ENCODE measurements around the gene IL1RL2.

The IL1RL2 gene

GRCh38 chr2:102279391-102279735 is 92.5 kb downstream of the IL1RL2 start:
- no peak overlapping the region for H3K4me3 ChIP-seq (ENCODE audit: low read length)
- H3K4me1 ChIP-seq (ENCODE audit: insufficient read depth, low read length), result no peaks in the 10 kb centered on the region
- H3K27me3 ChIP-seq (ENCODE audit: insufficient read depth, low read length), result no peaks in the 10 kb centered on the region
- H3K36me3 ChIP-seq (ENCODE audit: insufficient read depth, low read length), result no peaks in the 10 kb centered on the region
- no peaks in the 10 kb centered on the region for H3K9me3 ChIP-seq (ENCODE audit: low read length)
- H2AFZ ChIP-seq (ENCODE audit: low read depth, low read length), result no peak overlapping the region

- H3K4me1 ChIP-seq (ENCODE audit: insufficient read depth, low read length), result no peaks in the 10 kb centered on the region
- no peaks in the 10 kb centered on the region for H3K36me3 ChIP-seq (ENCODE audit: insufficient read depth, low read length)
- H3K9me3 ChIP-seq (ENCODE audit: low read length), result no peaks in the 10 kb centered on the region
- H2AFZ ChIP-seq (ENCODE audit: low read depth, low read length), result no peak overlapping the region
- H3K4me3 ChIP-seq (ENCODE audit: low read length), result no peak overlapping the region
- no peaks in the 10 kb centered on the region for H3K27me3 ChIP-seq (ENCODE audit: insufficient read depth, low read length)
Measured at GRCh38 chr2:102282678-102283091, 95.9 kb downstream of the IL1RL2 start.

- Histone ChIP-seq H3K36me3 (ENCODE audit: insufficient read depth, low read length) (no peaks in the 10 kb centered on the region), H3K4me3 (ENCODE audit: low read length) (no peak overlapping the region), H2AFZ (ENCODE audit: low read depth, low read length) (no peak overlapping the region), H3K4me1 (ENCODE audit: insufficient read depth, low read length) (no peaks in the 10 kb centered on the region), H3K9me3 (ENCODE audit: low read length) (no peaks in the 10 kb centered on the region), H3K27me3 (ENCODE audit: insufficient read depth, low read length) (no peaks in the 10 kb centered on the region)
Measured at GRCh38 chr2:102283996-102284395, 97.2 kb downstream of the IL1RL2 start.

GRCh38 chr2:102284611-102285010 is 97.8 kb downstream of the IL1RL2 start:
- Histone ChIP-seq H3K9me3 (ENCODE audit: low read length) (no peaks in the 10 kb centered on the region), H3K4me3 (ENCODE audit: low read length) (no peak overlapping the region), H3K4me1 (ENCODE audit: insufficient read depth, low read length) (no peaks in the 10 kb centered on the region), H3K27me3 (ENCODE audit: insufficient read depth, low read length) (no peaks in the 10 kb centered on the region), H2AFZ (ENCODE audit: low read depth, low read length) (no peak overlapping the region), H3K36me3 (ENCODE audit: insufficient read depth, low read length) (no peaks in the 10 kb centered on the region)

- H3K4me1 ChIP-seq (ENCODE audit: insufficient read depth, low read length), result no peaks in the 10 kb centered on the region
- H3K36me3 ChIP-seq (ENCODE audit: insufficient read depth, low read length), result no peaks in the 10 kb centered on the region
- H3K4me3 ChIP-seq (ENCODE audit: low read length), result no peak overlapping the region
- no peaks in the 10 kb centered on the region for H3K9me3 ChIP-seq (ENCODE audit: low read length)
- H3K27me3 ChIP-seq (ENCODE audit: insufficient read depth, low read length), result no peaks in the 10 kb centered on the region
- no peak overlapping the region for H2AFZ ChIP-seq (ENCODE audit: low read depth, low read length)
Measured at GRCh38 chr2:102285368-102285767, 98.5 kb downstream of the IL1RL2 start.

GRCh38 chr2:102286041-102286440 is 99.2 kb downstream of the IL1RL2 start:
- H3K4me3 ChIP-seq (ENCODE audit: low read length), result no peak overlapping the region
- H2AFZ ChIP-seq (ENCODE audit: low read depth, low read length), result no peak overlapping the region
- no peaks in the 10 kb centered on the region for H3K9me3 ChIP-seq (ENCODE audit: low read length)
- no peaks in the 10 kb centered on the region for H3K4me1 ChIP-seq (ENCODE audit: insufficient read depth, low read length)
- H3K36me3 ChIP-seq (ENCODE audit: insufficient read depth, low read length), result no peaks in the 10 kb centered on the region
- H3K27me3 ChIP-seq (ENCODE audit: insufficient read depth, low read length), result no peaks in the 10 kb centered on the region

GRCh38 chr2:102289129-102289528 is 102.3 kb downstream of the IL1RL2 start:
- Histone ChIP-seq H3K4me3 (ENCODE audit: low read length) (no peak overlapping the region), H3K4me1 (ENCODE audit: insufficient read depth, low read length) (no peaks in the 10 kb centered on the region), H3K27me3 (ENCODE audit: insufficient read depth, low read length) (no peaks in the 10 kb centered on the region), H2AFZ (ENCODE audit: low read depth, low read length) (no peak overlapping the region), H3K9me3 (ENCODE audit: low read length) (no peaks in the 10 kb centered on the region), H3K36me3 (ENCODE audit: insufficient read depth, low read length) (no peaks in the 10 kb centered on the region)

Measured in neuron (in vitro differentiated cells).